Fibroblast of lung (primary cell): ENCODE data around the gene RNF145.

Experiments
- CTCF ChIP-seq, 2 donors: IDR thresholded peaks in 1 of 2; conservative IDR thresholded peaks in 1 of 2; 1 replicate in 1 of 2; 2 replicates in 1 of 2; pipeline ENCODE4 v1.5.1; 2011 to 2012; ENCODE audit warnings: low read length in 2 of 2, control low read depth in 1 of 2, inconsistent platforms in 1 of 2, low read depth in 1 of 2, mild to moderate bottlenecking in 1 of 2
- EZH2 ChIP-seq: IDR thresholded peaks from 2 replicates; pipeline ENCODE4 v1.5.1; 2012; ENCODE audit warnings: low read length, control low read depth, mild to moderate bottlenecking; ENCODE audit errors: missing control alignments

GRCh38 chr5:159181651-159182050, 27.7 kb downstream of the RNF145 start:
- TF ChIP-seq CTCF (conservative IDR thresholded peaks at IDR 0.05 in 1 of 2, IDR thresholded peaks at IDR 0.05 in 1 of 2; ENCODE audit: low read depth in 1 of 2, low read length in 2 of 2) = no peak
- no peak for TF ChIP-seq EZH2
